GM19099 (cell line): ENCODE results near the gene UFD1.

ENCODE experiments used
- POLR2A ChIP-seq: IDR thresholded peaks from 3 replicates; pipeline ENCODE4 v1.6.1; 2011; ENCODE audit warnings: low read depth; ENCODE audit not compliant: insufficient read length; ENCODE audit errors: extremely low read depth

The UFD1 gene

GRCh38 chr22:19412478-19412877 lies 66.5 kb downstream of the UFD1 start:
- no peak for TF ChIP-seq POLR2A

DNA sequence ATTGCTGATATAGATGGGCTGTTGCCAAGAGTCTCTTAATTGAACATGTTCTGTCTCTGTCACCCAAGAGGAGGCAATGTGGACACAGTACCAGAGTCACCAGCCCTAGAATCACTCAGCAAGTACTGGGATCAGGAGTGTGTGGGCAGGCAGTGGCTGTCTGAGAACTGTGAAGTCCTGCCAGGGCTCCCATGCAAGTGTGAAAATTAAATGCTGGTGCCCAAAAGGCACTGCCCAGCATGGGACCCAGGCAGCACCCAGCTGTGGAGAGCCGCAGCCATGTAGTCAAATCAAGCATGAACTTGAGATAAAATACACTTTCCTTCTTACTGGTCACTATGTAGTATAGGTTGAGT lies 67.3 kb downstream of the UFD1 start:
- no peak for TF ChIP-seq POLR2A

- TF ChIP-seq POLR2A, result no peak
These were observed 67.9 kb downstream of the UFD1 start for GRCh38 chr22:19410941-19411689.

DNA sequence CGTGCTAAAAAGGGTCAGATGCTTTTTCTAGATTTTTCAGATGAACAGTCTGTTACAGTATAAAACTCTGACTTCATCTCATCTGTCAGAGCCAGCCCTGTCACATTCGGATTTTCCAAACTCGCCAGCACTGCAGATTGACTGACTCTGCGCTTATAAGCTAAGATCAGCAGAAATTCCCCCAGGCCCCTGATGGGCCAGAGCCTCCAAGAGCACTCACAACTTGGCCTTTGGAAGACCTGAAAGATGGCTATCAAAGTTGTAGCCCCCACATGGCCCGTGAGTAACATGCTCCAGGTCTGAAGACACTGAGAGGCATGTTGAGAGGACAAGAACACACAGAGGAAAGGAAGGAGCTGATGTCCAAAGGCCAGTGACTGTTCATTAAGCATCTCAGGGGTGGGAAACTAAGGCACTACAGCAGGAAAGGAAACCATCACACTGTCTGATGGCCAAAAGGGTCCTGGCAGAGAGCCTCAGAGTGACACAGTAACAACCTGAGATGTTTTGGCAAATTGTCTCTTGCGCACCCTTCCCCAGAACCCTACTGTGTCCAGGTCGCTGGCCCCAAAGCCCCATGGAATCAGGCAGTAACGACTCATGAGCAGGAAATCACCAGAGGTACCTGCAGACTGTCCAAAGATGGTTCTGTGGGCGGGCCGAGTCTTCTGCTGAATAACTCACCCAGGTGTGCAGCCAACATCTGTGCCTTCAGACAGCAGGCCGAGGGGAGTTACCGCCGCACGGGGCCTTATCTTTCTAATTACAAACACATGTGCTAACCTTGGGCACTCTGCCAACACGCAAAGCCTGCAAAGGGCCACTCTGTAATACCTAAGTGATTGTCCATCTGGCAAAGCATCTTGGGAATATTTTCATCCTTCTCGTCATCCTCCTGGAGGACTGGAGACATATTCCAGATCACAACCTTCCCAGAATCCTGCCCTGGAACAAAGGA lies 71.1 kb downstream of the UFD1 start:
- TF ChIP-seq POLR2A, result no peak

DNA sequence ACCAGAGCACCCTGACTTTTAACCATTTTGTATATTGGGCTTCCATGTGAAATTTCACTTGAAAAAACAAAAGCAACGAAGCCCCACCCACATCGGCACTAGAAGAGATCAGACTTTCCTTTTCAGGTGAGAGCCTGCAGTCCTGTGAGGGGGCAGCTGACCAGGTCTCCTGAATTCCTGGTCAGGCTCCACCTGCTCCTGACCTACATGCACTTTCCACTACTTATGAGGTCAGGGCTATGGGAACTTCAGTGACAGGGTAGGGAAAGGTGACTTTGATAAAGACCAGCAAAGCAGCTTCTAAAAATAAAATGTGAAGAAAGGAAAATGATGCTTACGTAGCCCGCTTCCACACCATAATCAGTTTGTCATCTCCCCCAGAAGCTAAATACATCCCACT lies 72.1 kb downstream of the UFD1 start:
- no peak for TF ChIP-seq POLR2A

DNA sequence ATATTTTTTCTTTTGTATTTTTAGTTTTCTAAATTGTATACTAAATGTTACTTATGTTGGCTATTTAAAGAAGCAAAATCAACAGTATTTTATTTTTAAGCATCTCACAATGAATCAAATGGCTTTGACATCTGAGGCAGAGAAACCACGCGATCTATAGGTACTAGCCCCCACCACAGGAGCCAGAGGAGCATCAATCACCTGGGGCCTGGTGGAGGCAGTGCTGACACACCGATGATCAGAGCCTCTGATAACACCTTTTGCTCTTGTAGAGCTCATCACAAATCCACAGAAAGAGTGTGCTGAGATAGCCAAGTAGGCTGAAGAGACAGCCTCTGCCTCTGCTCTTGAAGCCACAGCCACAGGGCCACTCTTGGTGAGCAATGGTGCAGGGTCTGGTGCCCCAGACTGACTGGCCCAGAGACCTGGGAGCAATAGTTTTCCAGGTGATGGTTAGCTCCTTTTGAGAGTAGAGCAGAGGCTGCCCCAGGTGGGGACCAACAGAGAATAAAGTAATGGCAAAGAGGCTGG lies 72.6 kb downstream of the UFD1 start:
- TF ChIP-seq POLR2A, result no peak

- TF ChIP-seq POLR2A, result no peak
These were observed 73.3 kb downstream of the UFD1 start for GRCh38 chr22:19405652-19406051.

- no peak for TF ChIP-seq POLR2A
These were observed 73.9 kb downstream of the UFD1 start for GRCh38 chr22:19405133-19405532.

DNA sequence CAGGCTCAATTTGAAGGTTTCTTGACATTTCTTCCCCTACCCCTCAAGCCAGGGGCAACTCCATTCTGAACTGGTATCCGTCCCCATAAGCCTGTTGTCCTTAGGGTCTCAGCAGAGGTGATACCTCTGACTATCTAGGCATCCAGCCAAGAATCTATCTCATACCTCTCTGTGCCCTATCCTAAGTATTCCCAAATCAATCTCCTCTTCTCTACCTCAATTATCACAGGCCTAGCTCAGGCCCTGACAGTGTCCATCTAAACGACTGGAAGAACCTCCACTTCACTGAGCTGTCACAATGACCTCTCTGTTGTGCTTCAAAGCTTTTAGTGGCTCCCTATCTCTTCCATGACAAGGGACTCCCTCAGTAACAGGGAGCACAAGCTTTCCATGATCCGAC lies 74.3 kb downstream of the UFD1 start:
- TF ChIP-seq POLR2A, result no peak

DNA sequence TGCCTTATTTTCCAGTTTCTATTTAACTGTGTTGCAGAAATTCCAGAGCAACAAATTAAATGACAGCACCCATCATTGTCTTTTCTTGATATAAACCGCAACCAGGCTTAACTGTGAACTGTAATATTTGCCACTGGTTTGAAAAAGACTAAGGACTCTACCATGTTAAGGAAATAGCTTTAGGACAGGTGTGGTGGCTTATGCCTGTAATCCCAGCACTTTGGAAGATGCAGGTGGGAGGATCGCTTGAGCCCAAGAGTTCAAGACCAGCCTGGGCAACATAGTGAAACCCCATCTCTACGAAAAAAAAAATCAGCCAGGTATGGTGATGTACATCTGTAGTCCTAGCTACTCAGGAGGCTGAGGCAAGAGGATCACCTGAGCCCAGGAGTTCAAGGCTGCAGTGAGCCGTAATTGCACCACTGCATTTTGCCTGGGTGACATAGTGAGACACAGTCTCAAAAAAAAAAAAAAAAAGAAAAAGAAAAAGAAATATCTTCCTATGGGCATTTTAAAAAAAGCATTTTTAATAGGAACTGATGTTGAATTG lies 76.3 kb downstream of the UFD1 start:
- no peak for TF ChIP-seq POLR2A

DNA sequence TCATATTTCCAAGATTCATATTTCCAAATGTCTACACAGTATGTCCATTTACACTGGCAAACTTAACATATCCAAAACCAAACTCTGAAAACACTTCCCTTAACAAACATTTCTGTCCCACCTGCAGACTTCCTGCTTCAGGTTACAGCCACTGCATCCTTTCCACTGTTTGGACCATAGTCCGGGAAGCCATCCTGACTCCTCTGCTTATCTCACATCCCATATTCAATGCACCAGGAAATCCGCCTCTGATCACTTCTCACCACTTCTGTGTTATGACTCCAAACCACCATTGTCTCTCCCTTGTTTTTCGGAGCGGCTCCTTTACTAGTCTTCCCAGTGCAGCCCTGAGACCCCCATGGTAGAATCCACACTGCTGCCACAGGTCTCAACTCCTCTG lies 77.5 kb downstream of the UFD1 start:
- TF ChIP-seq POLR2A, result no peak

- TF ChIP-seq POLR2A, result no peak
These were observed 78.1 kb downstream of the UFD1 start for GRCh38 chr22:19400881-19401280.
